NCI-H2196 treated with DMSO at 0.1 percent for 48 hours (cell line): ENCODE results near the gene HTR1D.
"Not testable (repeated sequence)": the region's sequence is repeated elsewhere in the genome, so short reads cannot be mapped to it uniquely, and the experiment has no call there.

Experiments
- DNase-seq: peaks from one replicate; lab custom pipeline; 2025; ENCODE audit not compliant: unreplicated experiment; lab: John Stamatoyannopoulos, UW

Gene HTR1D

DNA sequence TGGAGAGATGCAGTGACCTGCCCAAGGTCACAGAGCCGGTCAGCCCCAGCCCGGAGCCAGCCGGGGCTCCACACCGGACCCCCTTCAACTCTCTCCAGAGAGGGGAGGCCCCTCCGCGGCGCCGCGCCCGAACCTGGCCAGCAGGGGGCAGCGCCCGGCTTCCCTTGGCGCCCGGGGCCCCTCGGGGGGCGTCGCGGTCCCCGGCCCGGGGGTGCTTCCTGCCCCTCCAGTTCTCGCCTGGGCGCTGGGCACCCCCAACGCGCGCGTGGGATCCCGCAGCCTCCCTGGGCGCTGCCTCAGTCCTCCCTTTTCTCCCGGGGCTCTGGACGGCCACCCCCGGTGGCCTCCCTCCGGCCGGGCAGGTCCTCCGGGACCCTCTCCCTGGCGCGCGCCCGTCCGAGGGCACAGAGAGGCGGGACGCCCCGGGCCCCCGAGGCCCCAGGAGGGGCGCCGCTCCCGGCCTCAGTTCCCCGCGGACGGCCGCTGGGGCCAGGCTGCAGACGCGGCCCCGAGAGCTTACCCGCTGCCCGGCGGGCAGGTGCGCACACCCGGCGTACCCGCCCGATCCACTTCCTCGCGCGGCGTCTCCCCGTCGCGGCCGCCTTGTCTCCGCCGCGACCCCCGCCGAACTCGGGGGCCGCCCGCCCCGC is 406 bp downstream of the HTR1D start:
- no peak for DNase-seq

DNA sequence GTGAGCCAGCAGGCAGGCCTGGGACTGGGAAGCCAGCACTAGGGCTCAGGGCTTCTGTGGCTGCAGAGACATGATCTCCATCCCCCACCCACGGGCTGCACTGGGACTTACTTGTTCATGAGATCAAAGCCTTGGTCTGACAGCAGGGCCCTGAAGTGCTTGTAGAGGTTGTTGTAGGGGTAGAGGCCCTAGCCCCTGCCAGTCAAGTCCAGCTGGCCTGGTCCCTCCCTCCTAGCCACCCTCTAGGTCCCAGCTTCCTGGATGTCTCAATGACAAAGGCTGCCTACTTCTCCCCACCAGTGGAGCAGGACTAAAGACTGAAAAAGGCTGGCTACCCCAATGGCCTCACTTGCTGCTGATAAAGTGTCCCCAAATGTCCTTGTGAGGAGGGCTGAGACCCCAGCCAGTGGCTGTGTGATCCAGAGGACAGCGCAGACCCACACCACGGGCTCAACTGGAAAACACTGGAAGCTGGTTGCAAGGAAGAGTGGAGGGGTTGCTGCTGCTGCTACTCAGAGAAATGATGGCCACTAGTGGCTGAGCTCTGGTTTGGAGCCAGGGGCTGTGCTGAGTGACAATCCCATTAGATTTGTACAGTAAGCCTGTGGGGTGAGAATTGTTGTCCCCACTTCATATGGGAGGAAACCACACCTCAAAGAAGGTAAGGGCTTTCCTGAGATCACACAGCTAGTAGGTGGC is 1.4 kb downstream of the HTR1D start:
- no peak for DNase-seq

DNA sequence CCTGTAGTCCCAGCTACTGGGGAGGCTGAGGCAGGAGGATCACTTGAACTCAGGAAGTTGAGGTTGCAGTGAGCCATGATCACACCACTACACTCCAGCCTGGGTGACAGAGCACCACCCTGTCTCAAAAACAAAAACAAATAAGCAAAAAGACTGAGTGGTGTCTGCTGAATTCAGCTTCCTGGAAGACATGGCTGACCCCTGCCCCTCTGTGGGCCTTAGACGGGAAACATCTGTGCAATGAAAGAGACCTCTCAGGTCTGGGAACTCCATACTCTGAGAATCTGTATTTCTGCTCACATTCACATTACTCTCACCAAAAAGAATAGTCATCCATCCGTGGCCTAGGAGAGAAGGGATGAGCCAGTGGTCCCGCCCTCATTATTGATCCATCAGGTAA is 2.0 kb downstream of the HTR1D start:
- no peak for DNase-seq

DNA sequence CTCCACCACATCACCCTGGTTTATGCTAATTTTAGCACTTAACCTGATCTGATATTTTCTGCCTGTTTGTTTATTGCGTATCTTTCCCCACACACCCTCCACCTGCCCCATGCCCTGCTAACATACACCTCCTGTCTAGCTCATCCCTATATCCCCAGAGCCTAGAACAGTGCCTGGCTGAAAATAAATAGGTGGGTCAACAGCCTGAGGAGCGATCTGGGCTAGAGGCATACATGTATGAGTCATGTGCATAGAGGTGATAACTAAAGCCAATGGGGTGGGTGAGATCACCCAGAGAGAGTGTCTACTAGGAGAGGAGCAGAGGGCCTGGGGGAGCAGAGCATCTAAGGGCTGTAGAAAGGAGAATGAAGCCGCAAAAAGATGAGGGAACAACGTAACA is 2.7 kb downstream of the HTR1D start:
- no peak for DNase-seq

DNA sequence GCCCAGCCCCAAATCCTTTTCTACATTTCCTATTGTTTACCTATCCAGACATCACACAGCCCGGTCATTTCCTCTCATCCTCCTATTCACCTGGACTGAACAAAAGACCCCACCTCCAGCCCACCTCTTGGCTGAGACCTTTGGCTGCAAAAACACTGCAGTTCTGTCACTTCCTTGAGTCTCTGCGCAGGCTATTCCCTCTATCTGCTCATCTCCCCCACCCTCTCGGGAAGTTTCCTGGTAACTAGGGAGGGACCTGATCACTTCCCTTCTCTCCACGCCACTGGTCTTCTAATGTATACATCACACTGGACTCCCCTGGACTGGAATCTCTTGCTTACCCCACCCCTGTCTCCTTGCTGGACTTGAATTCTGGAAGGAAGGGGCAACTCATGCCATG is 5.3 kb downstream of the HTR1D start:
- DNase-seq, result no peak

DNA sequence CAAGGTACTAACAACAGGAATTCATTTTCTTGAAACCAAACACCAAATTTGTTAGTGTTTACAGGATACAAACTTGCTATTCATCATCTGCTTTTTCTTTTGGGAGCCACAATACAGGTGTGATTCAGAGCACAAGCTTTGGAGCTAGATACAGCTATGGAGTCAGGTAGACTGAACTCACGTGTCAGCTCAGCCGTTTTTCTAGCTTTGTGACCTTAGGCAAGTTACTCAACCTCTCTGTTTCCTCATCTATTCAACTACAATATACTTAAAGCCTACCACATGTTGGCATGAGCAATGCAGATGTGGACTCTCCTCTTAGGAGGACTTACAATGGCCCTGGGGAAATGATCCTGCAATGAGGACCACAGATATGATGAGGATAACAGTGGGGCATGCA is 6.3 kb downstream of the HTR1D start:
- no peak for DNase-seq

DNA sequence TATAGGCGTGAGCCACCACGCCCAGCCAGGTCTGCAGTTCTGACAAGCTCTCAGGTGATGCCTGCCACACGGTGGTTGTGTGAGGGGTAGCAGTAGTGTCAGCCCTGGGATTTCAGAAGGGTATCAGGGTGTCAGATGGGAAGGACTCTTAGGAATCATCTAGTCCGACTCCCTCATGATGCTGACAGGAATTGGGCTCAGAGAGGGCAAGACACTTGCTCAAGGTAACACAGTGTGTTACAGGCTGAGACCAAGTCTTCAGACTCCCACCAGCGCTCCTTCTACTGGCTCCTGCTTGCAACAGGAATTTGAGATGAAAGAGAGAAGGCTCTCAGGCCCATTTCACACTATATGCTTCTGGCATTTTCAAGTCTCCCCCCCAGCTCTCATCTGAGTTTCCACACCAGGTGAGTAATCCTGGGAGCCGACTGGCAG is 6.9 kb downstream of the HTR1D start:
- no peak for DNase-seq

DNA sequence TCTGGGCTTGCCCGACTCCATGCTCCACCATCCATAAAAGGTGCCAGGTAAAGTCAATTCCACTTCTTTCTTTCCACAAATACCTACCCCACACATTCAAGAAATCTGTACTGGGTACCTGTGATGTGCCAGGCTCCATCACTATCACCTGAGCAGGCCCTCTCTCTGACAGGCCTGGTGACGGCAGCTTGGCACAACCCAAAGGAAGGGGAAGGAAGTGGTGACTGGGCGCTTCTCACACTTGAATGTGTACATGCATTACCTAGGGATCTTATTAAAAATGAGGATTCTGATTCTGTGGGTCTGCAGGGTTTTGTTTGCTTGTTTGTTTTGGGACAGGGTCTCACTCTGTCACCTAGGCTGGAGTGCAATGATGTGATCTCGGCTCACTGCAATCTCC is 7.5 kb downstream of the HTR1D start:
- DNase-seq, result no peak

DNA sequence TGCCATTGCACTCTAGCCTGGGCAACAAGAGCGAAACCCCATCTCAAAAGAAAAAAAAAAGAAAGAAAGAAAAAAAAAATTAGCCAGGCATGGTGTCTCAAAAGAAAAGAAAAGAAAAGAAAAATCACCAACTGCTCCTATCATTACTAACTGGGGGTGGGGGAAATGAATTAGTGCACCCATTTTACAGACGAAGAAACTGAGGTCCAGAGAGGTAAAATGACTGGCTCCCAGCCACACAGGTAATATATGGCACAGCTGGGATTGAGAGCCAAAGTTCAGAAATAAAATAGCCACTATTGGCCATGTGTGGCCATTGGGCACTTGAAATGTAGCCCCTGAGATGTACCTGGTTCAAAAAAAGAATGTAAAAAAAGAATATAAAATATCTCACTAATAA is 8.8 kb downstream of the HTR1D start:
- DNase-seq, result no peak

DNA sequence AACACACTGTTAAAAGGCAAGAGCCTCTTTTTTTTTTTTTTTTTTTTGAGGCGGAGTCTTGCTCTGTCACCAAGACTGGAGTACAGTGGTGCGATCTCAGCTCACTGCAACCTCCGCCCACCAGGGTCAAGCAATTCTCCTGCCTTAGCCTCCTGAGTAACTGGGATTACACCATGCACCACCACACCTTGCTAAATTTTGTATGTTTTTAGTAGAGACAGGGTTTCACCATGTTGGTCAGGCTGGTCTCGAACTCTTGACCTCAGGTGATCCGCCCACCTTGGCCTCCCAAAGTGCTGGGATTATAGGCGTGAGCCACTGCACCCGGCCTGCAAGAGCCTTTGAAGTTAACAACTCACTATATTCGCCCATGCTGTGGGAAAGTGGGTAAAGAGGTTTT is 9.6 kb downstream of the HTR1D start:
- DNase-seq, result not testable (repeated sequence)

DNA sequence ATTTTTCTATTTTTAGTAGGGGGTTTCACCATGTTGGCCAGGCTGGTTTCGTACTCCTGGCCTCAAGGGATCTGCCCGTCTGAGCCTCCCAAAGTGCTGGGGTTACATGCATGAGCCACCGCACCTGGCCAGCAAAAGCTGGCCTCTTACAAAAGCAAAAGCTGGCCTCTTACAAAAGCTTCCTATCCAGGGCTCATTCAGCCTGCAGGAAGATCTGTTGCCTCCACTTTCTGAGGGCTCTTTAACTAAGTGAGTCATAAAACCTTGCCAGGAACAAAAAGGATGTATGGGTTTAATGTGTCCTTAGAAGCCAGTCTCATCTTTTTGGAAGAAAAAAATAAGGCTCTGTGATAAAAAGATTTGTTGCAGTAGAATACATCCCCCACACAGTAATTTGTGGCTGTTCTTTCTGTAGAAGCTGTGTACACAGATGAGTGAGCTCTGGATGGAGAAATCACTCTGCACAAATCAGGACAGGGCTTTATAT is 15.0 kb downstream of the HTR1D start:
- DNase-seq, result no peak

DNA sequence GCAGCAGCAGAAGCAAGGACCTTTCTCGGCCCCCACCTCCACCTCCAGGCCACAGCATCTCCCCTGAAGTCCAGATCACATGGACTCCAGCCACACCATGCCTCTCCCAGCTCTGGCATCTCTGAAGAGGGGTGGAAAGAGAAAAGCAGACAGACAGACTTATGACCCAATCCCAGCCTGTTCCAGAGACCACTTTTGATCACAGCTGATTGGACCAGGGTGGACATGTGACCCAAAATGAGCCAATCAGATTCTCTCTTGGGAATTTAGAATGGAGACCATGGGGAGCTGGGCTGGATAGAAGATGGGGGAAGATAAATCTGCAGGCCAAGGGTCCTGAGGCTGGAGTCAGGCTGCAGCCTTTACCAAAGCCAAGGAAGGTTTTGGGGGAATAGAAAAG is 16.4 kb downstream of the HTR1D start:
- DNase-seq, result no peak

DNA sequence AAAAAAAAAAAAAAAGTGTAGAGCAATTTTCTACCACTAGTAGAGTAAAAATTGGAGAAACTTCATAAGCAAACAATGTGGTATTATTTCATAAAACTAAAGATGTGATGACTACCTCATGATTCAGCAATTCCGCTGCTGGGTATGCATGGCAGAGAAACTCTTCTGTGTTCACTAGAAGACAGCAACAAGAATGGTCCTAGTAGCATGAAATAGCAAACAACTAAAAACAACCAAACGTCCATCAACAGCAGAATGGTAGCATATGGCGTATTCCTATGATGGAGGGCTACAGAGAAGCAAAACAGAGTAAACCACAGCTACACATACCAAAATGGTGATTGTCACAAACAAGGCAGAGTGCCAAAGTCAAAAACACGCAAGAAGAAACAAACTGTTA is 18.9 kb downstream of the HTR1D start:
- DNase-seq, result no peak

DNA sequence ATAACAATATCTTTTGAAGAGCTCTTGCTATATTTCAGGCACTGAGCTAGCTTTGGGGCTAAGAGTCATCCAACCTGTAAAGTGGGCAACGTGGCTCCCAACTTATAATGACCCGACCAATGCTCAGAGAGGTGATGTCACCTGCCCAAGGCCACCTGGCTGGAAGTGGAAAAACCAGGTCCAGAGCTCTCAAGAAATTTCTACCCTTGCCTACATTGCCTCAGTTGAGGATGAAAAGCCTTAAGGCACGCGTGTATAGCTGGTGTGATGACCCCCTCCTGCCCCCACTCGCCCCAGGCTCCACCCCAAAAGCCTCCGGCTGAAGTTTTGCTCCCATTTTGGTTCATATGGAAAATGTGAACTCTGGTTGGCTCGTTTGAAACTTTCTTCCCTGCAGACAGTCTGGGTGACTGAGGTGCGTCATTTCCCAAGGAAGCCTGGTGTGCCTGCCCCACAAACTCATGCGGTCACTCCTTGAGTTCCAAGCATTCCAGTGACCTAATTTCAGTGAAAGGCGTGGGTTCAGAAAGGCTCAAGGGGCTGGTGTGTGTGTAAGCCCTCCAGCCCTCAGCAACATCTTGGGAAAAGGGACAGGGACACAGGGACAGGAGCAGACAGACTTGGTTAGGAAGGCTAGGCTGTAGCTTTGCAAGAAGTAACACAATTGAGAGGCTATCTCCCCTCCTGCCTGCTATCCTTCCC is 20.5 kb downstream of the HTR1D start:
- no peak for DNase-seq

DNA sequence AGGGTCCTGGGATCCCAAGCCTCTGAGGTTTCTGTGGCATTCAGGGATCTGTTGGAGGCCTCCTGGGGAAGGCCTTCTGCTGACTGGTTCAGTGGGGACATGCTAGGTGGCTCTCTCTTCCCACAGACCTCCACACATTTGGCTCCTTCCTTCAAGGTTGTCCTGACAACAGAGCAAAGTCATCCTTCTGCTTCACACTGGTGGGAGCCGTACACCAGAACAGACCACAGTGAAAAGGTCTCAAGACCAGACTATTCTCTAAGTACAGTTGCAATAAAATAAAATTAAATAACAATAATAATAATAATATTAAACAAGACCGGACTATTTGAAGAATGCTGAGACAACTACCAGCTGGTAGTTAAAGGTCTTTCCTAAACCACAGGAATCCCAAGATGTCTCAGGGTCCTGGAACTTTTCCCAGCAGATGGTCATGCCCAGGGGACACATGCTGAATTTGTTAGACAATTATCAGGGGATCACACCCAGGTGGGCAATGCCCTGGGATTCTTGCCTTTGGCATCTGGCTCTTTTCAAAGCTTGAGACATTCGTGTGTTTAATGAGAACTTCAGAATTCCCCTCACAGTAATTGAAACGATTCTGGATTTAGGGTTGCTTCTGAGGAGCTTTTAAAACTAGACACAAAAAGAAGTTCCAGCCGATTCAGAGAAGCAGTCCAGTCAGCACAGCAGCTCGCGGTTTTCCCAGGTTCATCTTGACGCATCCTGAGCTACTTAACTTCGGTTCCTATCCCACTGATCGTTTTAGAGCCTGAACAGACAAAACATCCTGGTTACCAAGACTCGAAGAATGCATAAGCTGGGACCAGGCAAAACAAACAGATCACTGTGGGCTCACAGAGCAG is 22.9 kb downstream of the HTR1D start:
- no peak for DNase-seq

DNA sequence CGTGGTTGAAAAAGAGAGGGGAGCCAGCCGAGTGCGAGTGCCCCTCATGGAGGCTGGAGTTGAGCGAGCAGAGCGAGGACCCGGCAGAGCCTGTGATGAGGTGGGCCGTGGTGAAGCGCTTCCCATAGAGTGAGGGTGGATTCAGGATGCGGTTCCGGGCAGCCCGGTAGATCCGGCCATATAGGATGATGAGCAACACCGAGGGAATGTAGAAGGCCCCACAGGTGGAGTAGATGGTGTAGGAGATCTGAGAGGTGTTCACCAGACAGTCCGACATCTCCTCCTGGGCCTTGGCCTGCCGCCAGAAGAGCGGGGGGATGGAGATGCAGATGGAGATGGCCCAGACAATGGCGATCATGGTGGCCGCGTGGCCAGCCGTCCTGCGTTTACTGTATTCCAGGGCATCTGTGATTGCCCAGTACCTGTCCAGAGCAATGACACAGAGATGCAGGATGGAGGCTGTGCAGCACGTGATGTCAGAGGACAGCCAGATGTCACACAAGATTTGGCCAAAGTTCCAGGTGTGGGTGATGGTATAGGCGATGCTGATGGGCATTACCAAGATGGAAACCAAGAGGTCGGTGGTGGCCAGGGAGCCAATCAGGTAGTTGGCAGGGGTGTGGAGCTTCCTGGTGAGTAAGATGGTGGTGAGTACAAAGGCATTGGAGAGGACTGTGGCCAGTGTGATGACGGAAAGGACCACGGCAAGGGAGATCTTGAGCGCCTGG is 23.7 kb downstream of the HTR1D start:
- DNase-seq, result no peak

DNA sequence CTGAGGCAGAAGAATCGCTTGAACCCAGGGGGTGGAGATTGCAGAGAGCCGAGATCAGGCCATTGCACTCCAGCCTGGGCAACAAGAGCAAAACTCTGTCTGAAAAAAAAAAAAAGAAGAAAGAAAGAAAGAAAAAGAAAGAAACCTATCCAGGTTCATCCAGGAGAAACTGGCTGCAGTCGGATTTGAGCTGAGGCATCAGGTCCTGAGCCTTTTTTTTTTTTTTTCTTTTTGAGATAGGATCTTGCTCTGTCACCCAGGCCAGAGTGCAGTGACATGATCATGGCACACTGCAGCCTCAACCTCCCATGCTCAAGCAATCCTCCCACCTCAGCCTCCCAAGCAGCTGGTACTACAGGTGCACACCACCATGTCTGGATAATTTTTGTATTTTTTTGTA is 26.1 kb downstream of the HTR1D start:
- no peak for DNase-seq

DNA sequence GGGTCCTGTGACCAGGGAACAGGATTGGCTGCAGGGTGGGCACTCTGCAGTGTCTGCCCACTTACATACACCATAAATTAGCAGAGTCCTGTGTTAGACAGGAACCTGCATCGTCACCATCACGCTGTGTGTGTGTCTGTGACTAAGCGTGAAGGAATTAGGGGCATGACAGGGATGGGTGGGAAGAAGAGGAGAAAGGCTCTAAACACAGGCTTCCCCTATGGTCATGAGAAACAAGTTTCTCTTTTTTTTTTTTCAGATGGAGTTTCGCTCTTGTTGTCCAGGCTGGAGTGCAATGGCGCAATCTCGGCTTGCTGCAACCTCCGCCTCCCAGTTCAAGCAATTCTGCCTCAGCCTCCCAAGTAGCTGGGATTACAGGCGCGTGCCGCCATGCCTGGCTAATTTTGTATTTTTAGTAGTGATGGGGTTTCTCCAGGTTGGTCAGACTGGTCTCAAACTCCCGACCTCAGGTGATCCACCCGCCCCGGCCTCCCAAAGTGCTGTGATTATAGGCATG is 28.3 kb downstream of the HTR1D start:
- DNase-seq, result not testable (repeated sequence)

DNA sequence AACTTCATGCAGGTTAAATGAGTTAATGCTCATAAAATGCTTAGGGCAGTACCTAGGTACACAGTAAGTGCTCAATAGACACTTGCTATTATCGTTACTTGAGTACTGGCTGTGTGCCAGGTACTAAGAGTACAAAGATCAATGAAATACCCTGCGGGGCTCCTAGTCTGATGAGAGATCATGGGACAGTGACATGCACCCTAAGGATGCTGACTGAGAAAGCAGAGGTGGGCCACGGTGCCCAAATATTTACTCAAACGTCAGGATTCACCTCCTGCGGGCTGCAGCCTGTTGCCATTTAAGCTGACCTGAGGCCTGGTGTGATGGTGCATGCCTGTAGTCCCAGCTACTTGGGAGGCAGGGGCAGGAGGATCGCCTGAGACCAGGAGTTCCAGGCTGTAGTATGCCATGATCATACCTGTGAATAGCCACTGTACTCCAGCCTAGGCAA is 28.8 kb downstream of the HTR1D start:
- DNase-seq, result no peak

DNA sequence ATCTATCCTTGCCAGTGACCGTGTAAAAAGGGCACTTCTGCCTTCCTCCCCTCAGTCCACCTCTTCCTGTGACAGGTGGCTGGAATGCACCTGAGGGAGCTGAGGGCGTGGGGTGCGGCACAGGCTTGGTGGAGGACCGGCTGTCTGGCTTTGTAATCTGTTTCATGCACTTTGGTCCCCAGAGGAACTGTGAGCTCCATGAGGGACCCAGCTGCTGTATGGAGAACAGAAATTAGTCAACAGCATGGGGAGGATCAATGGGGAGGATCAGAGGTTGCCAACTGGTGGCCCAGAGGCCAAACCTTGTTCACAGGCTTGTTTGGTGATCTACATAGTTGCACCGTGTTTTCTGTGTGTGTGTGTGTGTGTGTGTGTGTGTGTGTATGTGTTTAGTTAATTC is 29.7 kb downstream of the HTR1D start:
- DNase-seq, result no peak
